PC-3 (cell line): ENCODE results near the gene PTPRN2.

Experiments
- CTCF ChIP-seq: fragments of 300-600 bp; sonication (generic); conservative IDR thresholded peaks from 2 replicates; pipeline ENCODE4 v1.5.1; 2017; ENCODE audit warnings: antibody characterized with exemption, low read depth, mild to moderate bottlenecking, low read length
- EZH2 ChIP-seq: fragments of 300-600 bp; sonication (generic); IDR thresholded peaks from one replicate; pipeline ENCODE4 v1.6.1; 2017; ENCODE audit warnings: antibody characterized with exemption, mild to moderate bottlenecking, low read length; ENCODE audit not compliant: unreplicated experiment
- EZH2phosphoT487 ChIP-seq: fragments of 300-600 bp; sonication (generic); IDR thresholded peaks from 2 replicates; pipeline ENCODE4 v1.6.1; 2018; ENCODE audit warnings: mild to moderate bottlenecking, antibody characterized with exemption, low read length, borderline replicate concordance

GRCh38 chr7:157731126-157731525, 856.5 kb downstream of the PTPRN2 start:
- TF ChIP-seq CTCF = no peak
- no peak for TF ChIP-seq EZH2phosphoT487
- TF ChIP-seq EZH2 = no peak
